HuH-7.5 (cell line): ENCODE measurements around the gene RHOC.
A peak's percentile ranks its signal among the peaks of the same experiment; 100 is the strongest.

Source experiments
- DNase-seq: peaks from one replicate; pipeline ENCODE4 v3.0.0; 2011; ENCODE audit warnings: low spot score

RHOC gene

DNA sequence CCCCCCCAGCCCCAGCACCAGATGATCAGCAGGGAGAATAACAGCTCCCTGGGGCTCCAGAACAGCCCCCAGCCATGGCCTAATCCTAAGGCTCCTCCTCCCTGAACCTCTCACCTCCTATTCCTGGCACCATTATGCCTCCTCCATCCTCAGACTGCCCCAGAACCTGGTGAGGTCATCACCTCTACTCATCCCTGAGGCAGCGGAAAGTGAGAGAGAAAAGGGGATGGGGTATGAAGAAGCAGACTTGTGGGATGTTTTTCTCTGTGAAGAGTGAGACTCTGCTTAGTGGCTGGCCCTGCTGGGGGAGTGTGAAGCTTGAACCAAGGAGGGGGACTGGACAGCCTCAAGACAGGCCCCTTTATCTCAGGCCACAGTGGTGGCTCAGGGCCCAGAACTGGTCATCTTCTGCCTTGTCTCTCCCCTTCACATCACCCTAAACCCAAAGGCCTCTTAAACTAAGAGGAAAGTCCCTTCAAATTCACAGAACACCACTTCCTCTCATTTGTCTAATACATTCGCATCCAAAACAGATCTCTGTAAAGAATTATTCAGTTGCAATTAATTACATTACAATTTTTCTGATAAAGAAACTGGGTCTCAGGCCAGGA lies 10.4 kb upstream of the RHOC start:
- no peak for DNase-seq

- DNase-seq: peak; percentile 92
These were observed 9.3 kb upstream of the RHOC start for GRCh38 chr1:112716133-112716720.

- DNase-seq: peak; percentile 93
These were observed 8.5 kb upstream of the RHOC start, which contains the start of gene PPM1J for GRCh38 chr1:112715264-112716053. Gene PPM1J, minus strand, starts transcription at chr1:112715332. Its CDS starts 31 bp downstream, at chr1:112715301.

GRCh38 chr1:112714313-112715263 lies 7.7 kb upstream of the RHOC start:
- no peak for DNase-seq

GRCh38 chr1:112713466-112714312 lies 6.8 kb upstream of the RHOC start:
- DNase-seq: no peak

DNA sequence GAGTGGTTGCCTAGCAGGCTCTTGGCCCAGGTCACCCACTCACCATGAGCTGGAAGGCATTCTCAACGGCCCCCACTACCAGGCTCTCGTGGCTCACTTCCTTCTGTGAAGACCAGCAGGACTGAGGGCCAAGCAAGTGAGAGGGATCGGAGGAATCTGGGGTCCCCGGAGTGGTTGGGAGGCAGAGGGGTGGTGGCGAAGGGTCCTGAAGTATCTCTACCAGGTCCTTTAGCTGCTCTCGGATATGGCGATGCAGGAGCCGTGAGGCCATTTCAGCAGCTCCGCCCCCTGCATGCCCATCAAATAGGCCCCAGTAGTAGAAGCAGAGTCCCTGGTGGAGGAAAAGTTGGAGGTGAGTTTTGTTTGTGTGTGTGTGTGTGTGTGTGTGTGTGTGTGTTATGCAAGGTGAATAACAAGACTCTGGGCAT lies 5.8 kb upstream of the RHOC start:
- no peak for DNase-seq

DNA sequence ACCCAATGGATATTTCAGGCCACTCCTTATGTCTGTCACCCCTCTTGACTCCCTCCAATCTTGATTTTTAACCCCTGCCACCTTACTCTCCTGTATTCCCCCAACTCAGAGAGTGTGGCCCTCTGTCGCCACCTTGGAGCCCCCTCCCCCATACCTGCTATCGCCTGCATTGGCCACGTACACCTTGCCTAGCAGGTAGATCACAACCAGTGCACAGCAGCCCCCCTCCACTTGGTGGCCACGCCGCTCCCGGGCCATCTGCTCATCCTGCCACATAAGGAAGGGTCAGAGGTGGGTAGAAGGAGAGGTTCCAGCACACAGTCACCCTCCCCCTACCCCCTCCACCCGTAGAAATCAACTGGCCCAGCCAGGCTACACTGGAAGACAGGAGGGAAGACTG lies 5.3 kb upstream of the RHOC start:
- DNase-seq: no peak

DNA sequence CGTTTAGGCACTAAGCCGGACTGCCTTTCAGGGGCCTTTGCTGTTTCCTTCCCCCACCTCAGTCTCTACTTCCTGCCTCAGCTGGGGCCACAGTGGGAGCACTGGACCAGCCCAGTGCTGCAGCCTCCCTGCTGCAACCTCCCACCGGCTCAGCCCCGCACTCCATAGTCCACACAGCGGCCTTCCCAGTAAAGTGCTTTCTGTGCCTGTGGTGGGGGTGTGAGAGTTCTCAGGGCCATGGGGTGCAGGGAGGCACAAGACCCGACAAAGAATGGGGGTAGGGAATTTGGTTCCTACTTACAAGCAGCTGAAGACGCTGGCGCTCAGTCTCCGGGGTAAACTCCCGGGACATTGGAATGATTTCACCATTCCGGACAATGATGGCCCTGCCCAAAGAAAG lies 4.7 kb upstream of the RHOC start:
- DNase-seq: no peak

DNA sequence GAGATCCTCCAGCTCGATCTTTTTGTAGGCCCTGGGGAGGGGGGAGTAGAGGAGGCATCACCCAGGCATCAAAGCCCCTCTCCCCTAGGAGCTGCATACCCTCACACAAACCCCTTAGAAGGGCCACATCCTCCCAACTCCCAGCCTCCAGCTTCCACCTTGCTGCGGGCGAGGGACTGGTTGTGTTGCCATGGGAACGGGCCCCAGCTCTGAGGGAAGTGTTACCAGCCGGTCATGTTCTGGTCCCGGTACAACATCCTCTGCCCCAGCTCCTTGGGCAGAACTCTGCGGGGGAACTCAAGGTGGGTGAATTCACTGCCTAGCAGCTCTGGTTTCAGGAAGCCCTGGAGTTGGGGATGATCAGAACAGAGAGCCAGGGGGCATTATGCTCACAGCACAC lies 4.1 kb upstream of the RHOC start:
- no peak for DNase-seq

DNA sequence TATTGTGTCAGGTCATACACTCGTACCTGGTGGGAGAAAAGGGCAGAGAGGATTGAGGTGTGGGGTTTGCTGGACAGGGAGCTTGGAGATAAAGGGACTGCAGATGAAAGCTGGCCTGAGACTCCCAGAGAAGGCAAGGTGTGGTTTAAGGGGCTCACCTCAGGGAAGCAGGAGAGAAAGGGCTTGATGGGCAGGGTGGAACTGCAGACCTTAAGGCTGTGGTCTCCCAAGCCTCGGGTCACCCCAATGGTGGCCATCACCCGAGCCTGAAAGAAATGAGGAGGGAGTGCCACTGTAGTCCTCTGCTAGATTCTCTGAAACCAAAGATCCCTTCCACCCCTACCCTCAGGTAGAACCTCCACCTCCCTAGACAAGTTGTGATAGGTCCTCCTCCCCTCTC lies 3.7 kb upstream of the RHOC start:
- no peak for DNase-seq

DNA sequence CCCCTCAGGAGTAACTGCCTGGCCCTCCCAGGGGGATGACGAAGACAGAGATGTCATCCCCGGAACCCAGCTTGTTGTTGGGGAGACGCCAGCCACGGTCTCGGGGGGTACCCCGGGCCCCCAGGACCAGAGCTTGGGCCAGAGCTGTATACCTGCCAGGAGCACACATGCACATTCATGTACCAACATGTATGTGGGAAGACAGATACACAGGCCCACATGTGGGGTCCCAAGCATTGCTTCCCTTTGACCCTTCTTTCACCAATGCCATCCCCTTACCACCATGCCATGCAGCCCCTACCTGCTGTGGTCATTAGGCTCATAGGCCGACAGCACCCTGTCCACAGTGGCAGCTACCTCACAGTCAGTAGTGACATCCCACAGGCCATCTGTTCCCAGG lies 3.2 kb upstream of the RHOC start:
- DNase-seq: no peak

GRCh38 chr1:112708489-112708888 lies 1.6 kb upstream of the RHOC start:
- DNase-seq: no peak

- DNase-seq: no peak
These were observed 1.1 kb upstream of the RHOC start for GRCh38 chr1:112708002-112708448.

- DNase-seq: peak; percentile 96
These were observed 484 bp upstream of the RHOC start for GRCh38 chr1:112707221-112708001.

DNA sequence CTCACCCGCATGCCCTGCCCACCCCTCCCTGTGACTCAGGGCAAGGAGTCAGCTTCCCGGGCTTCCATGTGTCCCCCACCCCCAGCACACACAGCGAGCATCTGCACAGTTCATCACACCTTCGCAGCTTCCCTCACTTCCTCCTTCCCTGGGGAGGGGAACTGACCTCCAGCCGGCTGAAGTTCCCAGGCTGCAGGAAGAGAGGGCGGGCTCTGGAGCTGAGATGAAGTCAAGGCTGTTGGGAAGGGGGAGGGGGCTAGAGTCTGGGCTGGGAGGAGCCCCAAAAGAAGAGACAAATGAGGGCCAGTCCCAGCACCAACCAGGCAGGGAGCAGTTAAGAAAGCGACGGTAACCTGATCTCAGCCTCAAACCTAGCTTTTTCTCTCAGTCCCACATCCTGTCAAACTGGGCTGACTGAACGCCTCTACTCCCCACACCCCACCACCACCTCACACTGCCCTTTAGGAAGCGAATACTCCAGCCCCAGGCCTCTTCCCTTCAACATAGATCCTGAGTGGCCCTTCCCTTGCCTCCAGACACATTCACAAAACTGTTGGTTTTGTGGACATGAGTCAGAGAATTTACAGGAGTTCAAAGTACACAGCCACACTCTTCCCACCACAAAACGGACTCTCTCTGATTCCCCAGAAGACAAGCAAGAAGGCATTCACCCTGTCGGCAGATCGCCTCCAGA lies 1.8 kb downstream of the RHOC start:
- peak; percentile 83 for DNase-seq

GRCh38 chr1:112704391-112704933 lies 2.5 kb downstream of the RHOC start:
- DNase-seq: no peak

- no peak for DNase-seq
These were observed 3.2 kb downstream of the RHOC start for GRCh38 chr1:112703706-112704105.

GRCh38 chr1:112702420-112703261 lies 4.3 kb downstream of the RHOC start:
- DNase-seq: no peak

DNA sequence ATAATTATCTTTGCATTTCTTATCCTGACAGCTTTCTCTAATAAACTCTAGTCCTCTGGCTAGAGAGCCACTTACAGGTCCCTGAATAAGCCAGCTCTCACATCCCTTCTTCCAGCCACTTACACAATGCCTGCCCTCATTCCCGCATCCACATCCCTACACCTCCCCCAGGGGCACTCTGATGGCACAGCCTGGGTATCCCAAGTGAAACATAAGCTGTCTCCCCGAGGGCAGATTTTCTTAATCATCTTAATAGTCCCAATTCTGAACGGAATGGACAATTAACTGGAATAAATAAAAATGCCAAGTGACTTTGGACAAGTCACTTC lies 4.9 kb downstream of the RHOC start:
- no peak for DNase-seq
